IMR-90 (cell line): ENCODE data around the gene TNNI2. TPM values are rescaled to one million over a fixed set of nuclear protein-coding genes. Genes with fewer than 3 reads are reported as not detected.
A peak's percentile ranks its signal among the peaks of the same experiment; 100 is the strongest.

ENCODE experiments used
- ATAC-seq: fragments of 200-7000 bp; cut with Tn5 transposase; 2 replicates; pipeline ENCODE4 v1.9.1; 2020; ENCODE audit warnings: low read depth, mild to moderate bottlenecking, moderate library complexity
- BruUV-seq: library from RNA; stranded (reverse); fragments of 400-500 nt; replicated peaks from 2 replicates; lab custom pipeline; 2021; lab: Mats Ljungman, UMichigan
- CTCF ChIA-PET: fragments of 300-600 bp; formaldehyde crosslinking; extraction: SDS; loops from one replicate; lab custom pipeline; 2021; ENCODE audit warnings: antibody characterized with exemption; lab: Yijun Ruan, JAX
- POLR2A ChIA-PET: fragments of 300-600 bp; sonication (Branson Sonifier 250); formaldehyde crosslinking; loops from one replicate; lab custom pipeline; 2022; ENCODE audit warnings: antibody characterized with exemption; ENCODE audit not compliant: unreplicated experiment; lab: Charles Lee
- DNase-seq: peaks from one replicate; pipeline ENCODE4 v3.0.0; 2013
- H2AFZ ChIP-seq: replicated peaks from 2 replicates; pipeline ENCODE3; 2013; ENCODE audit warnings: low read length, mild to moderate bottlenecking; ENCODE audit not compliant: poor library complexity
- H2AK5ac ChIP-seq: 2 replicates; pipeline ENCODE4 v1.6.1; 2013; ENCODE audit warnings: low read depth, low read length, inconsistent platforms
- H2AK9ac ChIP-seq: replicated peaks from 2 replicates; pipeline ENCODE3; 2013; ENCODE audit warnings: mild to moderate bottlenecking, low read depth, low read length, moderate library complexity; ENCODE audit not compliant: poor library complexity
- H2BK120ac ChIP-seq: 2 replicates; pipeline ENCODE4 v1.6.1; 2013; ENCODE audit warnings: low read depth, low read length, inconsistent platforms
- H2BK15ac ChIP-seq: 3 replicates; pipeline ENCODE4 v1.6.1; 2013; ENCODE audit warnings: low read depth, low read length, inconsistent platforms
- H2BK20ac ChIP-seq: 2 replicates; pipeline ENCODE4 v1.6.1; 2013; ENCODE audit warnings: low read depth, mild to moderate bottlenecking, inconsistent platforms, low read length, moderate library complexity
- H2BK5ac ChIP-seq: 2 replicates; pipeline ENCODE4 v1.6.1; 2013; ENCODE audit warnings: mild to moderate bottlenecking, low read depth, low read length, inconsistent platforms; ENCODE audit not compliant: poor library complexity, severe bottlenecking
- H3K14ac ChIP-seq: replicated peaks from 2 replicates; pipeline ENCODE4 v1.6.1; 2013; ENCODE audit warnings: low read depth, low read length, inconsistent platforms
- H3K18ac ChIP-seq: 2 replicates; pipeline ENCODE4 v1.6.1; 2013; ENCODE audit warnings: low read depth, low read length, control low read depth
- H3K23ac ChIP-seq: 2 replicates; pipeline ENCODE4 v1.6.1; 2013; ENCODE audit warnings: low read depth, low read length, inconsistent platforms
- H3K27ac ChIP-seq: 2 replicates; pipeline ENCODE4 v1.5.1; 2013; ENCODE audit warnings: mild to moderate bottlenecking, control low read depth, low read length; ENCODE audit not compliant: insufficient read depth
- H3K27me3 ChIP-seq: 2 replicates; pipeline ENCODE4 v1.6.1; 2013; ENCODE audit warnings: low read length; ENCODE audit not compliant: control insufficient read depth, insufficient read depth
- H3K36me3 ChIP-seq: 2 replicates; pipeline ENCODE4 v1.6.1; 2013; ENCODE audit warnings: low read length, mixed read lengths; ENCODE audit not compliant: control insufficient read depth, insufficient read depth
- H3K4ac ChIP-seq: 2 replicates; pipeline ENCODE4 v1.6.1; 2013; ENCODE audit warnings: low read depth, low read length, inconsistent platforms
- H3K4me1 ChIP-seq: 2 replicates; pipeline ENCODE4 v1.6.1; 2013; ENCODE audit warnings: low read length, mixed read lengths; ENCODE audit not compliant: control insufficient read depth, insufficient read depth
- H3K4me2 ChIP-seq: 2 replicates; pipeline ENCODE4 v1.6.1; 2013; ENCODE audit warnings: low read depth, mild to moderate bottlenecking, control low read depth, low read length, moderate library complexity
- H3K4me3 ChIP-seq: 2 replicates; pipeline ENCODE4 v1.5.1; 2013; ENCODE audit warnings: low read depth, mild to moderate bottlenecking, control low read depth, low read length, moderate library complexity; ENCODE audit not compliant: insufficient read depth
- H3K56ac ChIP-seq: 2 replicates; pipeline ENCODE4 v1.6.1; 2013; ENCODE audit warnings: low read length, inconsistent platforms; ENCODE audit not compliant: insufficient read depth; ENCODE audit errors: extremely low read depth
- H3K79me1 ChIP-seq, 2 experiments: 2 replicates each; pipeline ENCODE4 v1.6.1; 2013; ENCODE audit warnings: low read length in 2 of 2, inconsistent platforms in 1 of 2, low read depth in 1 of 2
- H3K9ac ChIP-seq: 2 replicates; pipeline ENCODE4 v1.6.1; 2013; ENCODE audit warnings: low read depth, low read length, control low read depth
- H3K9me1 ChIP-seq: 2 replicates; pipeline ENCODE4 v1.6.1; 2013; ENCODE audit warnings: low read length, inconsistent platforms; ENCODE audit not compliant: insufficient read depth
- H3K9me3 ChIP-seq: 2 replicates; pipeline ENCODE4 v1.6.1; 2013; ENCODE audit warnings: low read length; ENCODE audit not compliant: control insufficient read depth, insufficient read depth
- H4K20me1 ChIP-seq: 2 replicates; pipeline ENCODE4 v1.6.1; 2013; ENCODE audit warnings: low read length, inconsistent platforms; ENCODE audit not compliant: insufficient read depth
- H4K5ac ChIP-seq: 2 replicates; pipeline ENCODE4 v1.6.1; 2013; ENCODE audit warnings: mild to moderate bottlenecking, low read depth, low read length, control low read depth
- H4K8ac ChIP-seq, 2 experiments: 2 replicates each; pipeline ENCODE4 v1.6.1; 2013; ENCODE audit warnings: low read depth in 2 of 2, low read length in 2 of 2, control low read depth in 1 of 2, inconsistent platforms in 1 of 2
- H4K91ac ChIP-seq: 2 replicates; pipeline ENCODE4 v1.6.1; 2013; ENCODE audit warnings: low read depth, low read length, inconsistent platforms; ENCODE audit not compliant: insufficient read depth
- BHLHE40 ChIP-seq: fragments of 150-350 bp; IDR thresholded peaks from 2 replicates; pipeline ENCODE4 v1.6.1; 2016; ENCODE audit warnings: mild to moderate bottlenecking, low read depth, low read length
- CEBPB ChIP-seq: IDR thresholded peaks from 2 replicates; pipeline ENCODE4 v1.6.1; 2012; ENCODE audit warnings: low read depth, low read length, improper control_type of control experiment
- CHD1 ChIP-seq: IDR thresholded peaks from 2 replicates; pipeline ENCODE4 v1.6.1; 2012; ENCODE audit warnings: low read depth, low read length, improper control_type of control experiment
- CTCF ChIP-seq: conservative IDR thresholded peaks from 2 replicates; pipeline ENCODE4 v1.5.1; 2012; ENCODE audit warnings: mild to moderate bottlenecking, low read depth, low read length, improper control_type of control experiment
- ELK1 ChIP-seq: fragments of 150-350 bp; IDR thresholded peaks from 2 replicates; pipeline ENCODE4 v1.6.1; 2016; ENCODE audit warnings: low read depth, mild to moderate bottlenecking, low read length, moderate library complexity, borderline replicate concordance
- FOS ChIP-seq: fragments of 150-350 bp; IDR thresholded peaks from 2 replicates; pipeline ENCODE4 v1.6.1; 2016; ENCODE audit warnings: low read depth, low read length
- MAFK ChIP-seq: IDR thresholded peaks from 2 replicates; pipeline ENCODE4 v1.6.1; 2012; ENCODE audit warnings: low read depth, low read length, improper control_type of control experiment
- MAZ ChIP-seq: IDR thresholded peaks from 2 replicates; pipeline ENCODE4 v1.6.1; 2012; ENCODE audit warnings: low read depth, mild to moderate bottlenecking, low read length, improper control_type of control experiment, moderate library complexity, borderline replicate concordance
- NFE2L2 ChIP-seq: fragments of 150-350 bp; IDR thresholded peaks from 2 replicates; pipeline ENCODE4 v1.6.1; 2016; ENCODE audit warnings: low read depth, mild to moderate bottlenecking, low read length
- RAD21 ChIP-seq: IDR thresholded peaks from 2 replicates; pipeline ENCODE4 v1.6.1; 2012; ENCODE audit warnings: low read length, improper control_type of control experiment
- RCOR1 ChIP-seq: IDR thresholded peaks from 2 replicates; pipeline ENCODE4 v1.6.1; 2012; ENCODE audit warnings: mild to moderate bottlenecking, low read length, improper control_type of control experiment; ENCODE audit not compliant: insufficient replicate concordance
- RFX5 ChIP-seq: IDR thresholded peaks from 2 replicates; pipeline ENCODE4 v1.8.0; 2012; ENCODE audit warnings: low read depth, mild to moderate bottlenecking, low read length, moderate library complexity
- SMC3 ChIP-seq: fragments of 150-350 bp; IDR thresholded peaks from 2 replicates; pipeline ENCODE4 v1.6.1; 2016; ENCODE audit warnings: low read depth, mild to moderate bottlenecking, antibody characterized with exemption, low read length, moderate library complexity
- USF2 ChIP-seq: fragments of 150-350 bp; IDR thresholded peaks from 2 replicates; pipeline ENCODE4 v1.6.1; 2017; ENCODE audit warnings: mild to moderate bottlenecking, antibody characterized with exemption, low read length, low read depth
- WGBS, 2 experiments: methylation state at CpG; one replicate each; pipeline versions ENCODE4 v1.1.5 to v1.1.7; 2013; ENCODE audit warnings: missing lambda C conversion rate in 2 of 2; ENCODE audit not compliant: insufficient read length in 1 of 2; ENCODE audit errors: extremely low coverage in 2 of 2; 5-methylcytosine and 5-hydroxymethylcytosine counted together
- dilution Hi-C: fragments of 300-500 bp; cut with HindIII; formaldehyde crosslinking; loops from one replicate; pipeline ENCODE4 v1.14.3; 2018; ENCODE audit warnings: low sequenced_read_pairs; ENCODE audit not compliant: unreplicated experiment
- in situ Hi-C: fragments of 300-500 bp; cut with MboI; formaldehyde crosslinking; loops from 3 replicates; pipeline ENCODE4 v1.14.3; 2019; ENCODE audit warnings: low sequenced_read_pairs, inconsistent platforms, mixed read lengths
- intact Hi-C: fragments of 100-400 bp; cut with micrococcal nuclease; formaldehyde crosslinking; loops from 2 replicates; pipeline ENCODE4 v1.10.0; 2022
- polyA plus RNA-seq, 3 experiments: library from polyadenylated mRNA; depleted of rRNA; stranded (reverse); fragments of >200 nt; gene quantifications; 2 replicates each; pipeline ENCODE4 v1.2.3, GENCODE V29; 2012; ENCODE audit warnings: low replicate concordance in 1 of 3
- total RNA-seq: library from RNA; depleted of rRNA; stranded (reverse); fragments of >200 nt; gene quantifications from 2 replicates; pipeline ENCODE4 v1.2.3, GENCODE V29; 2012

The TNNI2 gene
- total and polyA plus RNA-seq, 2 of the 4 experiments (the other 2 are of a cell fraction), result not detected

- Histone ChIP-seq H3K9ac (no peak overlapping the region), H4K8ac (no peak overlapping the region), H3K27ac (no peak overlapping the region), H3K4ac (no peak overlapping the region), H3K23ac (no peak overlapping the region), H3K14ac (no peak overlapping the region), H2BK15ac (no peak overlapping the region), H3K4me3 (no peak overlapping the region), H2AK9ac (no peak overlapping the region), H3K36me3 (no peaks in the 10 kb centered on the region), H2BK120ac (no peak overlapping the region; the same call in 1 of the 2 replicates), H4K20me1 (no peaks in the 10 kb centered on the region), H4K5ac (no peak overlapping the region), H2AK5ac (no peak overlapping the region), H2BK20ac (no peak overlapping the region), H3K56ac (no peak overlapping the region), H4K91ac (no peak overlapping the region; the same call in 1 of the 2 replicates), H3K4me1 (no peaks in the 10 kb centered on the region), H3K27me3 (peaks cover 20% of the 10 kb centered on the region), H3K9me3 (peaks cover 13% of the 10 kb centered on the region), H2AFZ (no peak overlapping the region), H3K9me1 (no peaks in the 10 kb centered on the region), H3K4me2 (no peak overlapping the region), H2BK5ac (no peak overlapping the region), H3K79me1 (no peaks in the 10 kb centered on the region), H3K18ac (no peak overlapping the region)
- intact Hi-C loops (no loop called here), in situ Hi-C loops (loop anchor here (5.0 kb wide), 1 partner anchor 123 kb away; the partner anchor contains the start of gene KRTAP5-6), dilution Hi-C loops (no loop called here)
- ATAC-seq (peak; percentile 81), DNase-seq (peak; percentile 22)
- BruUV-seq, result no TSS peak
- POLR2A ChIA-PET, result no interaction called here
- WGBS, 2 experiments, result 50% methylated on average over 3 of the region's 14 CpGs; no CpG with 5 or more reads in 1 of the 2 experiments
- CTCF ChIA-PET, result no interaction called here
- no peak for TF ChIP-seq MAFK
- no peak for TF ChIP-seq FOS
- TF ChIP-seq CTCF, result no peak
- TF ChIP-seq MAZ, result no peak
- TF ChIP-seq SMC3, result no peak
- no peak for TF ChIP-seq USF2
- no peak for TF ChIP-seq BHLHE40
- TF ChIP-seq ELK1, result no peak
- no peak for TF ChIP-seq RFX5
- no peak for TF ChIP-seq NFE2L2
- no peak for TF ChIP-seq RAD21
- no peak for TF ChIP-seq CEBPB
- no peak for TF ChIP-seq CHD1
- no peak for TF ChIP-seq RCOR1
Observed at GRCh38 chr11:1820463-1821325, 18.1 kb upstream of the TNNI2 start.
